Common myeloid progenitor, CD34-positive (primary cell): ENCODE results near the gene DEFB108B.
"Not testable (repeated sequence)": the region's sequence is repeated elsewhere in the genome, so short reads cannot be mapped to it uniquely, and the experiment has no call there.

ENCODE experiments used
- CTCF ChIA-PET: fragments of 350-600 bp; sonication (Branson Sonifier 250); formaldehyde crosslinking; loops from one replicate; lab custom pipeline; 2021; ENCODE audit warnings: antibody characterized with exemption; lab: Charles Lee
- POLR2A ChIA-PET: fragments of 350-600 bp; sonication (Branson Sonifier 250); formaldehyde crosslinking; loops from one replicate; lab custom pipeline; 2021; ENCODE audit warnings: antibody characterized with exemption; lab: Charles Lee
- DNase-seq, 3 donors: peaks; one replicate each; pipeline versions ENCODE4 v3.0.0 to v3.0.0-alpha.2; 2013
- H3K27ac ChIP-seq, 2 experiments: 1 replicate in 1 of 2; 2 replicates in 1 of 2; pipeline ENCODE4 v1.7.0; 2013; ENCODE audit warnings: inconsistent platforms in 2 of 2, low read length in 2 of 2, mild to moderate bottlenecking in 2 of 2, low read depth in 1 of 2, moderate library complexity in 1 of 2; ENCODE audit not compliant: severe bottlenecking in 2 of 2, insufficient read depth in 1 of 2, poor library complexity in 1 of 2
- H3K27me3 ChIP-seq, 5 experiments: replicated peaks in 2 of 5; 1 replicate in 3 of 5; 2 replicates in 2 of 5; pipeline versions ENCODE4 v1.6.1 to v1.7.0; 2013; ENCODE audit warnings: low read length in 4 of 5, mild to moderate bottlenecking in 2 of 5, moderate library complexity in 2 of 5, inconsistent platforms in 1 of 5; ENCODE audit not compliant: insufficient read depth in 5 of 5, control insufficient read depth in 4 of 5
- H3K36me3 ChIP-seq, 4 experiments: 1 replicate in 2 of 4; 2 replicates in 2 of 4; pipeline versions ENCODE4 v1.6.1 to v1.7.0; 2013; ENCODE audit warnings: low read length in 3 of 4, control low read depth in 1 of 4, mild to moderate bottlenecking in 1 of 4; ENCODE audit not compliant: control insufficient read depth in 4 of 4, insufficient read depth in 4 of 4
- H3K4me1 ChIP-seq, 4 experiments: 1 replicate in 3 of 4; 2 replicates in 1 of 4; pipeline versions ENCODE4 v1.6.1 to v1.7.1; 2013; ENCODE audit warnings: low read length in 3 of 4, mild to moderate bottlenecking in 3 of 4, control low read depth in 1 of 4, inconsistent platforms in 1 of 4, moderate library complexity in 1 of 4; ENCODE audit not compliant: control insufficient read depth in 4 of 4, insufficient read depth in 4 of 4; ENCODE audit errors: control extremely low read depth in 1 of 4
- H3K4me3 ChIP-seq, 7 experiments: 1 replicate in 4 of 7; 2 replicates in 3 of 7; pipeline versions ENCODE4 v1.5.1 to v1.7.0; 2013; ENCODE audit warnings: mild to moderate bottlenecking in 7 of 7, low read length in 6 of 7, moderate library complexity in 6 of 7, inconsistent platforms in 2 of 7, low read depth in 2 of 7, control low read depth in 1 of 7; ENCODE audit not compliant: insufficient read depth in 4 of 7, control insufficient read depth in 1 of 7; ENCODE audit errors: extremely low read depth in 1 of 7
- H3K9me3 ChIP-seq, 5 experiments: 1 replicate in 4 of 5; 2 replicates in 1 of 5; pipeline versions ENCODE4 v1.6.1 to v1.7.1; 2013; ENCODE audit warnings: low read length in 4 of 5, mild to moderate bottlenecking in 2 of 5, inconsistent platforms in 1 of 5, low read depth in 1 of 5, moderate library complexity in 1 of 5; ENCODE audit not compliant: control insufficient read depth in 4 of 5, insufficient read depth in 2 of 5; ENCODE audit errors: control extremely low read depth in 1 of 5
- WGBS: methylation state at CpG from one replicate; pipeline ENCODE4 v1.1.5; 2013; ENCODE audit not compliant: insufficient coverage; 5-methylcytosine and 5-hydroxymethylcytosine counted together

Gene DEFB108B

GRCh38 chr11:71800335-71800953 lies 32.6 kb upstream of the DEFB108B start:
- WGBS: 4% methylated on average over 4 of the region's 13 CpGs
- peak; percentile 75 to 89 (median 84) for DNase-seq
- H3K4me3 ChIP-seq, H3K36me3 ChIP-seq, H3K4me1 ChIP-seq, H3K27ac ChIP-seq, H3K27me3 ChIP-seq, POLR2A ChIA-PET, H3K9me3 ChIP-seq: not testable (repeated sequence)
- CTCF ChIA-PET: interaction anchor here (0.7 to 1.2 kb wide), 4 partner anchors 8 to 629 kb away, joined by 3 to 4 read pairs (median 4); no protein-coding TSS in a partner anchor

- H3K4me1 ChIP-seq, H3K9me3 ChIP-seq, DNase-seq, H3K4me3 ChIP-seq, H3K27me3 ChIP-seq, POLR2A ChIA-PET, H3K36me3 ChIP-seq, H3K27ac ChIP-seq: not testable (repeated sequence)
- WGBS: no CpG with 5 or more reads among the region's 2 CpGs
- CTCF ChIA-PET: interaction anchor here (0.7 to 1.1 kb wide), 2 partner anchors 10 to 629 kb away, joined by 3 to 4 read pairs; no protein-coding TSS in a partner anchor
These were observed 32.0 kb upstream of the DEFB108B start for GRCh38 chr11:71801026-71801425.

GRCh38 chr11:71802874-71803273 lies 30.1 kb upstream of the DEFB108B start:
- H3K36me3 ChIP-seq, H3K4me3 ChIP-seq, POLR2A ChIA-PET, H3K27ac ChIP-seq, CTCF ChIA-PET, H3K27me3 ChIP-seq, H3K9me3 ChIP-seq, H3K4me1 ChIP-seq, DNase-seq: not testable (repeated sequence)
- 100% methylated on average over 2 of the region's 7 CpGs for WGBS

- 60% methylated on average over 5 of the region's 9 CpGs for WGBS
- H3K36me3 ChIP-seq, H3K4me1 ChIP-seq, H3K27me3 ChIP-seq, POLR2A ChIA-PET, DNase-seq, H3K4me3 ChIP-seq, H3K27ac ChIP-seq, CTCF ChIA-PET, H3K9me3 ChIP-seq: not testable (repeated sequence)
These were observed 28.6 kb upstream of the DEFB108B start for GRCh38 chr11:71804158-71804947.

- WGBS: no CpG with 5 or more reads among the region's 3 CpGs
- H3K36me3 ChIP-seq, H3K27ac ChIP-seq, H3K4me3 ChIP-seq, H3K9me3 ChIP-seq, H3K27me3 ChIP-seq, H3K4me1 ChIP-seq, DNase-seq, POLR2A ChIA-PET: not testable (repeated sequence)
- CTCF ChIA-PET: interaction anchor here (0.8 kb wide), 1 partner anchor 52 kb away, joined by 3 read pairs; no protein-coding TSS in a partner anchor
These were observed 20.5 kb upstream of the DEFB108B start for GRCh38 chr11:71812529-71812928.

GRCh38 chr11:71813481-71814355 lies 19.3 kb upstream of the DEFB108B start:
- POLR2A ChIA-PET: not testable (repeated sequence)

More at GRCh38 chr11:71813481-71814355, 19.3 kb upstream of the DEFB108B start:
- H3K4me1 ChIP-seq, H3K27me3 ChIP-seq, H3K9me3 ChIP-seq, H3K27ac ChIP-seq, H3K36me3 ChIP-seq: not testable (repeated sequence)
- H3K4me3 ChIP-seq: peak overlapping the region in 6 of 7 experiments; percentile 43 to 75 (median 63)
- under 1% methylated on average over 22 of the region's 46 CpGs for WGBS
- CTCF ChIA-PET: interaction anchor here (0.8 to 1.5 kb wide), 2 partner anchors 14 to 51 kb away, joined by 3 to 4 read pairs; no protein-coding TSS in a partner anchor
- DNase-seq: peak; percentile 76 to 89 (median 85)
